Activated B cell treated with CpG ODN at 0.5 μM for 24 hours (primary cell): ENCODE data around the gene WFDC5. TPM values are rescaled to one million over a fixed set of nuclear protein-coding genes. Genes with fewer than 3 reads are reported as not detected.
"Not testable (repeated sequence)": the region's sequence is repeated elsewhere in the genome, so short reads cannot be mapped to it uniquely, and the experiment has no call there.

Source experiments
- ATAC-seq: fragments of 200-7000 bp; cut with Tn5 transposase; one replicate; pipeline ENCODE4 v1.10.0; 2021; ENCODE audit warnings: low read depth, mild to moderate bottlenecking, moderate library complexity
- CTCF ChIA-PET: fragments of 350-600 bp; sonication (Branson Sonifier 250); formaldehyde crosslinking; loops from one replicate; lab custom pipeline; 2021; ENCODE audit warnings: antibody characterized with exemption; lab: Charles Lee
- POLR2A ChIA-PET: fragments of 350-600 bp; sonication (Branson Sonifier 250); formaldehyde crosslinking; loops from one replicate; lab custom pipeline; 2021; ENCODE audit warnings: antibody characterized with exemption; lab: Charles Lee
- DNase-seq: peaks from one replicate; pipeline ENCODE4 v3.0.0; 2022
- H3K27ac Mint-ChIP-seq: one replicate; pipeline ENCODE4 v1.8.0; 2020; ENCODE audit warnings: mixed read lengths
- H3K27me3 Mint-ChIP-seq: one replicate; pipeline ENCODE4 v1.8.0; 2021; ENCODE audit warnings: mixed read lengths
- H3K36me3 Mint-ChIP-seq: one replicate; pipeline ENCODE4 v1.8.0; 2021; ENCODE audit warnings: low read depth, mixed read lengths
- H3K4me1 Mint-ChIP-seq: one replicate; pipeline ENCODE4 v1.8.0; 2021; ENCODE audit warnings: mixed read lengths
- H3K4me3 Mint-ChIP-seq: one replicate; pipeline ENCODE4 v1.8.0; 2020; ENCODE audit warnings: mild to moderate bottlenecking, mixed read lengths
- H3K9me3 Mint-ChIP-seq: one replicate; pipeline ENCODE4 v1.8.0; 2020; ENCODE audit warnings: mixed read lengths
- intact Hi-C: fragments of 100-400 bp; cut with micrococcal nuclease; formaldehyde crosslinking; loops from one replicate; pipeline ENCODE4 v1.15.1; 2024
- total RNA-seq: library from RNA; stranded (reverse); gene quantifications from 2 replicates; pipeline ENCODE4 v1.2.3, GENCODE V29; 2022
- TF ChIP-seq, protein P1 (sequence below): fragments of 200-600 bp; IDR thresholded peaks from one replicate; pipeline ENCODE4 v1.8.0; 2022; ENCODE audit warnings: antibody characterized with exemption, mild to moderate bottlenecking

Gene WFDC5
- total RNA-seq, 1 donor from 2014 or later = not detected

- Mint-ChIP-seq H3K27me3 (peaks cover 19% of the 10 kb centered on the region), H3K9me3 (no peaks in the 10 kb centered on the region), H3K4me3 (no peak overlapping the region), H3K36me3 (no peaks in the 10 kb centered on the region), H3K4me1 (no peaks in the 10 kb centered on the region), H3K27ac (no peak overlapping the region)
- intact Hi-C loops = no loop called here
- TF ChIP-seq, protein P1, sequence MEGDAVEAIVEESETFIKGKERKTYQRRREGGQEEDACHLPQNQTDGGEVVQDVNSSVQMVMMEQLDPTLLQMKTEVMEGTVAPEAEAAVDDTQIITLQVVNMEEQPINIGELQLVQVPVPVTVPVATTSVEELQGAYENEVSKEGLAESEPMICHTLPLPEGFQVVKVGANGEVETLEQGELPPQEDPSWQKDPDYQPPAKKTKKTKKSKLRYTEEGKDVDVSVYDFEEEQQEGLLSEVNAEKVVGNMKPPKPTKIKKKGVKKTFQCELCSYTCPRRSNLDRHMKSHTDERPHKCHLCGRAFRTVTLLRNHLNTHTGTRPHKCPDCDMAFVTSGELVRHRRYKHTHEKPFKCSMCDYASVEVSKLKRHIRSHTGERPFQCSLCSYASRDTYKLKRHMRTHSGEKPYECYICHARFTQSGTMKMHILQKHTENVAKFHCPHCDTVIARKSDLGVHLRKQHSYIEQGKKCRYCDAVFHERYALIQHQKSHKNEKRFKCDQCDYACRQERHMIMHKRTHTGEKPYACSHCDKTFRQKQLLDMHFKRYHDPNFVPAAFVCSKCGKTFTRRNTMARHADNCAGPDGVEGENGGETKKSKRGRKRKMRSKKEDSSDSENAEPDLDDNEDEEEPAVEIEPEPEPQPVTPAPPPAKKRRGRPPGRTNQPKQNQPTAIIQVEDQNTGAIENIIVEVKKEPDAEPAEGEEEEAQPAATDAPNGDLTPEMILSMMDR = no peak
- ChIA-PET POLR2A (no interaction called here), CTCF (no interaction called here)
- ATAC-seq (no peak), DNase-seq (no peak)
Observed at GRCh38 chr20:45140836-45141235, 25.9 kb upstream of the WFDC5 start.

DNA sequence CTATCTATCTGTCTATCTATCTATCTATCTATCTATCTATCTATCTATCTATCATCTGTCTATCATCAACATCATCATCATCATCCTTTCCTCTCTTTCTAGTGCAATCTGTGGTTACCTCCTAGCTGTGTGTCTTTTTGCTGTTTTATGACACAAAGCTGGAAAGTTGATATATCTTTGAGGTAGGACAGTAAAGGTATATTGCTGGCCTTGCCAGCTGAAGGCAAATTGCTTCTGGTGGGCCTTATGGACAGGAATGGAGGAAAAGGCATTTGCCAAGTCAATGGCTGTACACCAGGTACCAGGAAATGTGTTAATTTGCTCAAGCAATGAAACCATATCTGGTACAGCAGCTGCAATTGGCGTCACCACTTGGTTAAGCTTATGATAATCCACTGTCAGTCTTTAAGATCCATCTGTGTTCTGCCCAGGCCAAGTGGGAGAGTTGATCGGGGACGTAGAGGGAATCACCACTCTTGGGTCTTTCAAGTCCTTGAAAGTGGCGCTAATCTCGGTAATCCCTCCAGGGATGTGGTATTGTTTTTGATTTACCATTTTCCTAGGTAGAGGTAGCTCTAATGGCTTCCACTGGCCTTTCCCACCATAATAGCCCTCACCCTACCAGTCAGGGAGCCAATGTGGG, 24.9 kb upstream of the WFDC5 start:
- H3K9me3 Mint-ChIP-seq, POLR2A ChIA-PET, ATAC-seq, H3K27ac Mint-ChIP-seq, H3K36me3 Mint-ChIP-seq, DNase-seq, H3K4me3 Mint-ChIP-seq, H3K4me1 Mint-ChIP-seq: not testable (repeated sequence)
- intact Hi-C loops = loop anchor here (5.0 kb wide), 1 partner anchor 152 kb away; no protein-coding TSS in a partner anchor
- CTCF ChIA-PET = interaction anchor here (1.3 to 1.4 kb wide), 2 partner anchors 151 to 631 kb away, joined by 4 read pairs; no protein-coding TSS in a partner anchor
- H3K27me3 Mint-ChIP-seq = peaks cover 22% of the 10 kb centered on the region

DNA sequence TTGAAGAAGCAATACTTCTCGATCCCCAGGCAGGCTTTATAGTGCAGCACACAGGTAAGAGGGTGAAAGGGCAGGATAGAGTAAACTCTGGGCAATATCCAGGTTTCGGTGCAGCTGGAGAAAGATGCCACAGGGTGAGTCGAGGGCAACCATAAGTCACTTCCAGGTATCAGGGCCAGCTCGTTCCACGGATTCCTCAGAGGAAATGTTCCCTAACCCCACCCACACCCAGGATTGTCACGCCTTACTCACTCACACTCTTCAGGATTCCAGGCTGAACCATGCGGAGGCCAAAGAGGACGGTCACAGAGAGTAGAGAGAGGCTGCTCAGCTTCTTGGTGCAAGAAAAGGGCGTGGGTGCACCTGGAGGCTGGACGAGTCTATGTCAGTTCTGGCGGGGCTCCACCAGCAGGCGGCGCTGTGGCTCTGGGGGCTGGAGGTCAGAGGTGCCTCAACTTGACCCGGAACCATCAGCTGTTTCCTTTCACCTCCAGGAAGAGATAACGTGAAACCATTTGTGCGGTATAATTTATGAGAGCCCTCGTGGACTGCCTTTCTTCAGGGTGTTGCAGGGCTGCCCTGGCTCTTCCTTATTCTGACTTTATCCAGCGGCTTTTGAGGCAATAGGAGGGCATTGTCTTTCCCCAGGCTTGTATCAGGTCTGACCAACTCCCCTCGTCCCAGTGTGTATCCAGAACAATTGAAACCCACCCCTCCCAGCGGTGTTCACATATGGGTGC, 23.8 kb upstream of the WFDC5 start:
- ATAC-seq = no peak
- ChIA-PET CTCF (interaction anchor here (1.3 to 1.4 kb wide), 2 partner anchors 152 to 632 kb away, joined by 4 read pairs; no protein-coding TSS in a partner anchor), POLR2A (no interaction called here)
- TF ChIP-seq, protein P1 = no peak
- Mint-ChIP-seq H3K36me3 (no peaks in the 10 kb centered on the region), H3K9me3 (no peaks in the 10 kb centered on the region), H3K27me3 (peaks cover 14% of the 10 kb centered on the region), H3K27ac (no peak overlapping the region), H3K4me3 (no peak overlapping the region), H3K4me1 (no peaks in the 10 kb centered on the region)
- DNase-seq = peak; percentile 34
- intact Hi-C loops = loop anchor here (5.0 kb wide), 1 partner anchor 154 kb away; no protein-coding TSS in a partner anchor

- intact Hi-C loops = loop anchor here (5.0 kb wide), 1 partner anchor 155 kb away; no protein-coding TSS in a partner anchor
- peaks cover 19% of the 10 kb centered on the region for H3K27me3 Mint-ChIP-seq
- TF ChIP-seq, protein P1 = no peak
- ChIA-PET POLR2A (no interaction called here), CTCF (no interaction called here)
- no peaks in the 10 kb centered on the region for H3K36me3 Mint-ChIP-seq
- no peak overlapping the region for H3K4me3 Mint-ChIP-seq
- H3K9me3 Mint-ChIP-seq = no peaks in the 10 kb centered on the region
- H3K27ac Mint-ChIP-seq = no peak overlapping the region
- ATAC-seq (no peak), DNase-seq (no peak)
- H3K4me1 Mint-ChIP-seq = no peaks in the 10 kb centered on the region
Observed at GRCh38 chr20:45136911-45137310, 21.9 kb upstream of the WFDC5 start.

DNA sequence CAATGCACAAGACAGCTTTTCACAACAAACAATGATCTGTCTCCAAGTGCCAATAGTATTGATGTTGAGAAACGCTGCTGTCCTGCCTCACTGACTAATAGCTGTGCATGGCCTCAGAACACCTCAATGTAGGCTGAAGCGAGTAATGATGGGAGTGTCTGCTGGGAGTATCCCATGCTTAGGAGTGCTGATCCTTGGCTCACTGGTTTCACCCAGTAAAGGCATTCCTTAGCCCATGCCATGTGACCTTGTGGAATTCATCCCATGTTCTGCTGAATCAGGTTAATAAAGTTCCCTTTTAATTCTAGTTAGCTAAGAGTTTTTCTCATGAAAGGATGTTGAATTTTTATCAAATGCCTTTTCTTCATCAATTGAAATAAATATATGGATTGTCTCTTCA, 13.1 kb upstream of the WFDC5 start:
- ATAC-seq = no peak
- Mint-ChIP-seq H3K36me3 (no peaks in the 10 kb centered on the region), H3K4me1 (no peaks in the 10 kb centered on the region), H3K4me3 (no peak overlapping the region), H3K27ac (no peak overlapping the region), H3K27me3 (peaks cover 36% of the 10 kb centered on the region), H3K9me3 (no peaks in the 10 kb centered on the region)
- TF ChIP-seq, protein P1 = no peak
- no peak for DNase-seq
- POLR2A ChIA-PET = no interaction called here
- CTCF ChIA-PET = no interaction called here
- intact Hi-C loops = no loop called here
